ENCODE measurements around the gene GJB3.
"Not testable (repeated sequence)": the region's sequence is repeated elsewhere in the genome, so short reads cannot be mapped to it uniquely, and the experiment has no call there.

GJB3 gene

DNA sequence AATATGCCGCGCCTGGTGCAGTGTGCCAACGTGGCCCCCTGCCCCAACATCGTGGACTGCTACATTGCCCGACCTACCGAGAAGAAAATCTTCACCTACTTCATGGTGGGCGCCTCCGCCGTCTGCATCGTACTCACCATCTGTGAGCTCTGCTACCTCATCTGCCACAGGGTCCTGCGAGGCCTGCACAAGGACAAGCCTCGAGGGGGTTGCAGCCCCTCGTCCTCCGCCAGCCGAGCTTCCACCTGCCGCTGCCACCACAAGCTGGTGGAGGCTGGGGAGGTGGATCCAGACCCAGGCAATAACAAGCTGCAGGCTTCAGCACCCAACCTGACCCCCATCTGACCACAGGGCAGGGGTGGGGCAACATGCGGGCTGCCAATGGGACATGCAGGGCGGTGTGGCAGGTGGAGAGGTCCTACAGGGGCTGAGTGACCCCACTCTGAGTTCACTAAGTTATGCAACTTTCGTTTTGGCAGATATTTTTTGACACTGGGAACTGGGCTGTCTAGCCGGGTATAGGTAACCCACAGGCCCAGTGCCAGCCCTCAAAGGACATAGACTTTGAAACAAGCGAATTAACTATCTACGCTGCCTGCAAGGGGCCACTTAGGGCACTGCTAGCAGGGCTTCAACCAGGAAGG is 4.3 kb downstream of the GJB3 start:
- no peak for DNase-seq (ENCODE audit: low read depth in 2 of 3, low spot score in 1 of 3)

DNA sequence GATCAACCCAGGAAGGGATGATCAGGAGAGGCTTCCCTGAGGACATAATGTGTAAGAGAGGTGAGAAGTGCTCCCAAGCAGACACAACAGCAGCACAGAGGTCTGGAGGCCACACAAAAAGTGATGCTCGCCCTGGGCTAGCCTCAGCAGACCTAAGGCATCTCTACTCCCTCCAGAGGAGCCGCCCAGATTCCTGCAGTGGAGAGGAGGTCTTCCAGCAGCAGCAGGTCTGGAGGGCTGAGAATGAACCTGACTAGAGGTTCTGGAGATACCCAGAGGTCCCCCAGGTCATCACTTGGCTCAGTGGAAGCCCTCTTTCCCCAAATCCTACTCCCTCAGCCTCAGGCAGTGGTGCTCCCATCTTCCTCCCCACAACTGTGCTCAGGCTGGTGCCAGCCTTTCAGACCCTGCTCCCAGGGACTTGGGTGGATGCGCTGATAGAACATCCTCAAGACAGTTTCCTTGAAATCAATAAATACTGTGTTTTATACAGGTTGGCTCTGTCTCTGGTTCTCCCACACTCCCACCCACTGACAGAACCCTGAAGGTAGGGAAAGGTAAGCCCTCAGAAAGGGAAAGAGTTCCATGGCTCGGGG is 5.0 kb downstream of the GJB3 start:
- no peak for DNase-seq (ENCODE audit: low read depth in 2 of 3, low spot score in 1 of 3)

DNA sequence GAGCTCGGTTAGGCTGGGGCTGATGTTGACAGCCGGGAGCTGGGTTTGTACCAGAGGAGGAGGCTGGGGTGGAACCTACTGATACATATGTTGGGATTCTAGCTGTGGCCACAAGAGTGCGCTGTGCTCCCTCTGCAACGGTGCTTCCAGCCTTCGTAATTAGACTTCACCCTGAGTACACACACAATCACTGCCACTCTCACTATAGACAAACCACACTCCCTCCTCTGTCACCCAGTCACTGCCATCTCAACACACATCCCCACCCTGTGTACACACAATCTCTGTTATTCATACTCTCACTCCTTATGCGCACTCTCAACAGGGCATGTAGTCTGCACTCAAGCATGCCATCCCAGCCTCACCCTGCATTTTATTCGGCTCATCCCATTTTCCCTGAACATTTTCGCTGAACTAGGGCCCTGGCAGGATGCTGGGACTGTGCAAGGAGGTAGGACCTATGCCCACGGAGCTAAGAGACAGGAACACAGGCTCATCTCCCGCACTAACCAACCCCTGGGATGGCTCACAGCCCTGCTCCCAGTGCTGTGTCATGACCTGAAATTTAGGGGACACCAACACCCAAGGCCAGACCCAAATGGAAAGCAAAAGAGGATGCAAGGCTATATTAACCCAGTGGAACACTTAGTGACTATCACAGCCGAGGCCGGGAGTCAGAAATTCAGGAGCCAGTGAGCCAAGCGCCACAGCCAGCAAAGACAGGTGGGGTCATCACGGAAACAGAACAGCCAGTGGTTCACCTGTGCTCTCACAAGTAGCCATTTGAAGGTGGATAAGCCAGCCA is 5.7 kb downstream of the GJB3 start:
- peak; percentile 50 to 64 (median 58) for DNase-seq (ENCODE audit: low read depth in 2 of 3, low spot score in 1 of 3)

DNA sequence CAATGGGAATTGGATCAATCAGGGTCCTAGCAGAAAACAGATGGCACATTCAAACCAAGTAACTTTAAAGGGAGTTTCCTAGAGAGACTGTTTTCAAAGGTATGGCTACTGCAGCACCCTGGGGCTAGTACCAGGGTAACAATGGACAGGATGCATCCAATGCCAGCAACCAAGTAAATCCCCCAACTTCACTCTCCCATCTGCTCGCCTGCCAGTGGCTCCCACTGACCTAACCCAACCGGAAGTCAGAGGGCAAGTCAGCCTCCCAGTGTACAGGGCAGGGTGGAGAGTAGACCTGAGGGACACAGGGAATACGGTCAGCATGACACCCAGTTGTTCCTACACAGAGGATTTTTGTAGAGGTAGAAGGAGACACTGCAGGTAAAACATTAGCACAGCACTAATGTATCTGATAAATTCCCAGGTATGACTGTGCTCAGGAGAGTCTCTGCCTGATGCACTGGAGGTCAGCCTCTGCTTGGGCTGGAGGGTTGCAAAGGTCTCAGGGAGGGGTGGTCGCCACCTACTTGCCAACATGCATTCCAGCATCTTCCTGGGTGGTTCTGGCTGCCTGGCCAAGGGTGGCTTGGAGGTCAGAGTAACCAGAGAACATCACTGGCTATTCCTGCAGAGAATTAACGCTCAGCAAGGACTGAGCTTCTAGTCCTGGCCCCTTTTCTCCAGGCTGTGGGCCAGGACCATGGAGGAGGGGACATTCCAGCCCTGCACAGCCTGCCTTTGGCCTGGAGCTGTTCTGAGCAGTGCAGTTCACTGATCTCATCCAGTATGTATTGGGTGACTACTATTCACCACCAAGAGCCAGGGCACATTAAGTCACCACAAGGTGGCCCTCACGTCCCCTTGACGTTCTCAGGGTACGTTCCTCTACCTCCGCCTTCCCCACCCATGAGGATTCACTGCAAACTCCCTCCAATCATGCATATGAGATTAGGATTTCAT is 6.7 kb downstream of the GJB3 start:
- no peak for DNase-seq (ENCODE audit: low read depth in 2 of 3, low spot score in 1 of 3)

DNA sequence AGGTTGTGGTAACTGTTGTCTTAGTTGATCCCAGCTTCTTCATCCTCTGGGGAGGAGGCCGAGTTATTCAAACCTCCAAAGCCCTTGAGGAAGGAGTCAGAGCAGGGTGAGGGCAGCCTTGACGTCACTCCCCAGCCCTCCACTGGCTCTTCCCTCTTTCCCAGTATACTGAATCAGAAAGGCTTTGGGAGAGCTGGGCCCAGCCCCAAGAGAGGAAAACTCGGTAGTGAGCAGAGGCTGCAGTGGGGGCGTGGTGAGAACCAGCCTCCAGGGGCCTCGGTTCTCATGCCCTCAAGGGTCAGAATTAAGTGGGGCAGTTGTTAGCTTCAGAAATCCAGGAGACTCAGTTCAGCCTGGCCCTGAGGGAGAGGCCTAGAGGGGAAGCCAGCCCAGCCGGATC is 10.0 kb downstream of the GJB3 start:
- no peak for DNase-seq (ENCODE audit: low read depth in 2 of 3, low spot score in 1 of 3)

DNA sequence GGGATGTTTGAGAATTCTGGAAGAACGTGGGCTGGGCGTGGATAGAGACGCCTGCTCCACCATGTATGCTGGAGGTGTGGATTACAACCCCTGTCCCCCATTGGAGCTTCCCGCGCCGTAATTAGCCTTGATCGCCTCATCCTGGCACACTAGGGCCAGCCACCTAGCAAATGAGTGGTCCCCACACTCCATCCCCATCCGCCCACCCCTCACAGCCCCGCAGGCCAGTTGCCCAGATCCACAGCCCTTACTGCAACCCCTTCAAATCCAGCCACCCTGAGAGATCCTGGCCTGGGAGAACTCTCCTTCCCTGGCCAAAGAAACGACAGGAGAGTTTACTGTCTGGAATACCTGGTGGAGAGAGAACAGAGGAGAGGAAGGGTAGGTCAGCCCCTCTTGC is 11.4 kb downstream of the GJB3 start:
- no peak for DNase-seq (ENCODE audit: low read depth in 2 of 3, low spot score in 1 of 3)

DNA sequence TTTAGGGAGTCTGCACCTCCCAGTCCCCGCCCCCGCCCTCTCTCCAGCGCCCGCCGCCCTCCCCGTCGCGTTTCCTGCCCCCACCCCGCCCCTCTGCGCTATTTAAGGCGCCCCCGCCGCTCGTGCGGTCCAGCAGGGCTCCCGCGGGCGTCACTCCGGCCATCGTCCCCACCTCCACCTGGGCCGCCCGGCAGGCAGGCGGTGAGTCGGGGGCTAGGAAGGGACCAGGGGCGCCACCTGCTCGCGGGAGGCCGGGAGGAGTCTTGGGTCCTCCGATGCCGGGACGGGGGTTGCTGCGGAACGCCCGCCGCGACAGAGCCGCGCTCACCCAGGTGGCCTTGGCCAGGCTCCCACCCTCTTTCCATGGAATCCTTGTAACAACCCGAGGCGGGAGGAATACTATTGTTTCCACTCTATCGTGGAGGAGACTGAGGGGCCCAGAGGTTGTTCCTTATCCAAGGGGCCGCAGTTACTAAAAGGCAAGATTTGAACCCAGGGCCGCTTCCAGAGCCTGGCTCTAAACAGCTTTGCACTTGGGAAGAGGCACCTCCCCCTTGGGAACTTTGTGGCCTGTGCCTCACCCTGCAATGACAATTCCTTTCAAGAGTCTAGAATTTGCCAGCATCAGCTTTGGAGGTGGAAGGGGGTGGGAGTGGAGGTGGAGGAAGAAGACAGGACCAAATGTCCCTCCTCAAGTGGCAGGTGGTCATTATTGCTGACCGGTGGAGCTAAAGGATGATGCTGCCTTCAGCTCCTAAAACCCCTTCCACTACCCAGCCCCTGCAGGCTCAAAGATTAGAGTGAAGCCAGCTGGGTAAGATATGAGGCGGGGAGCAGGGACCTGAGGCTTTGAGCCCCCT is 12.1 kb downstream of the GJB3 start, which contains the start of gene GJA4:
TSS of gene GJA4 (plus strand) at position 132 of the 860 bp plus-strand sequence. CDS start 1,215 bp downstream, outside the sequence.
- DNase-seq (ENCODE audit: low read depth in 2 of 3, low spot score in 1 of 3): no peak

DNA sequence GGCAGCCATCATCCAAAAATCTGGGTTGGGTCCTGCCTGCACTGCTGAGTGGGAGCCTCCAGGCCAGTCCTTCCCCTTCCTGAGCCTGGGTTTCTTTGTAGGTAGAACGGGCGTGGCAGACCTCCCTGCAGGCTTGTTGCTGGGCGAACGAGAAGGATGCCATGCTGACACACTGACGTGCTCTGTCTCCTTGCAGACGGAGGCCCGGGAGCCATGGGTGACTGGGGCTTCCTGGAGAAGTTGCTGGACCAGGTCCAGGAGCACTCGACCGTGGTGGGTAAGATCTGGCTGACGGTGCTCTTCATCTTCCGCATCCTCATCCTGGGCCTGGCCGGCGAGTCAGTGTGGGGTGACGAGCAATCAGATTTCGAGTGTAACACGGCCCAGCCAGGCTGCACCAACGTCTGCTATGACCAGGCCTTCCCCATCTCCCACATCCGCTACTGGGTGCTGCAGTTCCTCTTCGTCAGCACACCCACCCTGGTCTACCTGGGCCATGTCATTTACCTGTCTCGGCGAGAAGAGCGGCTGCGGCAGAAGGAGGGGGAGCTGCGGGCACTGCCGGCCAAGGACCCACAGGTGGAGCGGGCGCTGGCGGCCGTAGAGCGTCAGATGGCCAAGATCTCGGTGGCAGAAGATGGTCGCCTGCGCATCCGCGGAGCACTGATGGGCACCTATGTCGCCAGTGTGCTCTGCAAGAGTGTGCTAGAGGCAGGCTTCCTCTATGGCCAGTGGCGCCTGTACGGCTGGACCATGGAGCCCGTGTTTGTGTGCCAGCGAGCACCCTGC is 13.2 kb downstream of the GJB3 start:
- no peak for DNase-seq (ENCODE audit: low read depth in 2 of 3, low spot score in 1 of 3)

DNA sequence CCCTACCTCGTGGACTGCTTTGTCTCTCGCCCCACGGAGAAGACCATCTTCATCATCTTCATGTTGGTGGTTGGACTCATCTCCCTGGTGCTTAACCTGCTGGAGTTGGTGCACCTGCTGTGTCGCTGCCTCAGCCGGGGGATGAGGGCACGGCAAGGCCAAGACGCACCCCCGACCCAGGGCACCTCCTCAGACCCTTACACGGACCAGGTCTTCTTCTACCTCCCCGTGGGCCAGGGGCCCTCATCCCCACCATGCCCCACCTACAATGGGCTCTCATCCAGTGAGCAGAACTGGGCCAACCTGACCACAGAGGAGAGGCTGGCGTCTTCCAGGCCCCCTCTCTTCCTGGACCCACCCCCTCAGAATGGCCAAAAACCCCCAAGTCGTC is 13.8 kb downstream of the GJB3 start:
- no peak for DNase-seq (ENCODE audit: low read depth in 2 of 3, low spot score in 1 of 3)

DNA sequence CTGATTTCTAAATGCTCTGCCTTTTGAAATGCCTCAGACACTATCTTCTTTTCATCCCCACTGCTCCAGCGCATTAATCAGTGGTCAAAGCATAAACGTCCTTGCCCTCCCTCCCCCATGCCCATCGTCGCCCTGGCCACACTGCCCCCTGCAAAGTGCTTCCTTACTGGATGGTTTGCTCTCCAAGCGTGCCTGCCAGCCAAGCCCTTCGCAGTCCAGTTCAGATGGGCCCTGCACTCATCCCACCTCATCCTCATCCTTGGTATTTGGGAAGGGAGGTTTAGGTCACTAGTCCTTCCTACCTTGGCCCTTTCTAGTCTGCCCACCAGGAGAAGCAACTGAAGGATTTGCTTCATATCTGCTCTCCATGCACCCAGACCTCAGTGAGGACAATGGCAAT is 14.9 kb downstream of the GJB3 start:
- DNase-seq (ENCODE audit: low read depth in 2 of 3, low spot score in 1 of 3): no peak

DNA sequence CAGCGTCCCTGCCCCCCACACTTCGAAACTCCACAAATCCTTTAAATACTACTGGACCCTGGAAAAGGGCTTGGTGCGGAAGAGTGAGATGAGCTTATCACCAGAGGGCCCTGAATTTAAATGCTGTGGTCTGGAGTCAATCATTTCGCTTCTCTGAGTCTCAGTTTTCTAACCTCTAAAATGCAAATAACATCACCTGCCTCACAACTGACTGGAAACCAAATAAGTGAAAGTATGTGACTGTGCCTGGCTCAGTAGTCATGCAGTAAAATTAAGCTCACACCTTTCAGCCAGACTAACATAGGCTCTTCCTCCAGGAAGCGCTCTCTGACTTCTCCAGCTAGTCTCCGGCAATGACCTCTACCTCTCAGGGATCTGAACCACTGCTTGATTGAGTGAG is 16.0 kb downstream of the GJB3 start:
- no peak for DNase-seq (ENCODE audit: low read depth in 2 of 3, low spot score in 1 of 3)

DNA sequence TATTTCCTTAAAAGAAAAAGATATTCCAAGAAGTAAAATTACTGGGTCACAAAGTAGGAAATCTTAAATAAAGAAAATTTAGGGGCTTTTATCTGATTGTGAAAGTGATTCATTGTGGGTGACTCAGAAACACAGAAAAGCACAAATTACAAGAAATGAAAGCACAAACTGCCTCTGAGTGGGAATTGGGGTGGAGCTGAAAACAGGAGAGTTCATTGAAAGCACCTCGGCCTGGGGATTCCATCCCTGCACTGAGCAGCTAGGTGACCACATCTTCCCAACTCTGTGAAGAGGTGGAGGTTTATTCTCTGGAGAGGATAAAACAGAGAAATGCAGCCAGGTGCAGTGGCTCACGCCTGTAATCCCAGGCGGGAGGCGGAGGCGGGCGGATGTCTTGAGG is 19.2 kb downstream of the GJB3 start:
- DNase-seq (ENCODE audit: low read depth in 2 of 3, low spot score in 1 of 3): peak in 2 of 3 donors; percentile 12 to 26

DNA sequence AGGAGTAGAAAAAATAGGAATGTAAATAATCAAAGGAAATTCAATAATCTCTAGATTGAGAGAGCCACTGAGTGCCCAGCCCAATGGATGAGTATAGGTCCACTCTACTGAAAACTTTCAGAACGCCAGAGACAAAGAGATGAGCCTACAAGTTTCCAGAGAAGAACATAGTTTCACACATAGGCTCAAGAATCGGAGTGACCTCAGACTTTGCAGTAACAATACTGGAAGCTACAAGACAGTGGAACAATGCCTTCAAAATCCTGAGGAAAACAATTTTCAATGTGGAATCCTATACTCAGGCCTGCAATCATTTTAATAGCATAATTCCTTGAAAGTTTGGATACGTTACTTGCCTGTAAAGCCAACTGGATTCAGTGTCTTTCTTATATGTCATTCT is 22.8 kb downstream of the GJB3 start:
- DNase-seq (ENCODE audit: low read depth in 2 of 3, low spot score in 1 of 3): no peak

DNA sequence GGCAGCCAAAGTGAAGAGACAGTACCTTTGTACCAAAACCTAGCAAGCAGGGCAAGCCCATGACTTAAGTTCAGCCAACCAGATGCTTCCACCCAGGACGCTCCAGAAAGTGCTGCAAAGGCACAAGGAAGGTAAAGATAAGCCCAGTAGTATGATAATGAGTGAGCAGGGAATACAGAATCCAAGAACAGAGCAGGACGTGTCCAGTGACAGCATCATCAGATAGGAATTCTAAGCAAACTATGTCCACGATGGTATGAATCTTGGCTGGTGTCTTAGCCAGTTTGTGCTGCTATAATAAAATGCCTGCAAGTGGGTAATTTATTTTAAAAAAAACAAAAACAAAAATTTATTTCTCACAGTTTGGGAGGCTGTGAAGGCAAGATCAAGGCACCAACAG is 25.4 kb downstream of the GJB3 start:
- DNase-seq (ENCODE audit: low read depth in 2 of 3, low spot score in 1 of 3): no peak

DNA sequence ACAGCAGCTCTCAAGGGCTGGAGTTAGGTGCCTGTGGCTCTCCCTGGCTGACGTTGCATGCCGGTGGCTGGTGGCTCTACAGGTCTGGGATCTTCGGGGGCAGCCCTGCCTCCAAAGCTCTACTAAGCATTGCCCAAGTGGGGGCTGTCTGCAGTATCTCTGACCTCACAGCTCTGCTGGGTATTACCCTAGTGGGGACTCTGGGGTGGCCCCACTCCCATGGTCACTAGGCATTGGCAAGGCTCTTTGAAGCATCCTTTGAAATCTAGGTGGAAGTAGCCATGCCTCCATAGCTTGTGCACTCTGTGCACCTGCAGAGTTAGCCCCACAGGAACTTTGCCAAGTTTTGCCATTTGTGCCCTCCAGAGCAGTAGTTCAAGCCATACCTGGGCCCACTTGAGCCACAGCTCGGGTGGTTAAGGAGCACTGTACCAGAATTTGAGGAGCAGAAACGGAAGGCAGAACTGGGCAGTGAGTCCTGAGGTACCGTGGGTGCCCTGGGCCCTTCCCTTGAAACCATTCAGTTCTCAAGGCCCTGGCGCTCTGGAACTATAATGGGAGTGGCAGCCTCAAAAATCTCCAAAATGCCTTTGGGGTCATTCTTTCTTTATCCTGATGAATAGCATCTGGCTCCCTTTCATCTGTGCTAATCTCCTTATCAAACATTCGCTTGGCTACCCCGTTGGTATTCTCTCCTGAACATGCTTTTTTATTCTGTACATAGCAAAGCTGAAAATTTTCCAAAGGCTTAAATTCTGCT is 27.2 kb downstream of the GJB3 start:
- no peak for DNase-seq (ENCODE audit: low read depth in 2 of 3, low spot score in 1 of 3)

DNA sequence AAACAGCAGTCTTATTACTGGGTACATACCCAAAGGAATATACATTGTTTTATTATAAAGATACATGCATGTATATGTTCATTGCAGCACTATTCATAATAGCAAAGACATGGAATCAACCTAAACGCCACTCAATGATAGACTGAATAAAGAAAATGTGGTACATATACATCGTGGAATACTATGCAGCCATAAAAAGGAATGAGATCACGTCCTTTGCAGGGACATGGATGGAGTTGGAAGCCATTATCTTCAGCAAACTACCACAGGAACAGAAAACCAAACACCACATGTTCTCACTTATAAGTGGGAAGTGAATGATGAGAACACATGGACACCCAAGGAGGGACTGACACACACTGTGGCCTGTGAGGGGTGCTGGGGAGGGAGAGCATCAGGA is 29.8 kb downstream of the GJB3 start:
- DNase-seq (ENCODE audit: low read depth in 2 of 3, low spot score in 1 of 3): not testable (repeated sequence)

DNA sequence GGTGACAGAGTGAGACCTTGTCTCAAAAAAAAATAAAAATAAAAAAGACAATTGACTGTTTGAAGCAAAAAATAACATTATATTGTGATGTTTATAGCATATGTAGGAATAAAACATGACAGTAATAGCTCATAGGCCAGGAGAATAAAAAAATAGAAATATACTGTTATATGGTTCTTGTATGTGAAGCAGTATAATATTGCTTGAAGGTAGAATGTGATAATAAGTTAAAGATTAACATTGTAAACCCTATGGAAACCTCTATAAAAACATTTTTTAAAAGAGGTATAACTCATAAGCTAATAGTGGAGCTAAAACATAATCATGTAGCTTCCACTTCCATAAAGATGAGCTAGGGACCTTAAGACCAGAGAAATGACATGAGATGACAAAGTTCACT is 35.3 kb downstream of the GJB3 start:
- no peak for DNase-seq (ENCODE audit: low read depth in 2 of 3, low spot score in 1 of 3)

DNA sequence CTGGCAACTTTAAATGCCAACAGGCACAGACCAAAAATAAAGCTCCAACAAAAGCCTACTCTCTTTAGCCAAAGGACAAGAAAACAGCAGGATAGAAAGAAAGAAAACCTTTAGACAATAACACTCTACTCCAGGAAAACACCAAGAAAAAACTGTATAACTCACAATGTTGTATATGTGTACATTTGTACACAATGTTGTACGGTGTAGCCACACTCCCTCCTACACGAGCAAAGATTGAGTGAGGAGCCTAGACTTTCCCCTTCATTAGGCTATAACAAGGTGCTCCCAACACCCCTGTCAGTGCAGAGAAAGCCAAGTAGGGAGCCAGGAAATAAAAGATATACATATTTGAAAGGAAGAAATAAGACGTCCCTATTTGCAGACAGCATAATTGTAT is 35.8 kb downstream of the GJB3 start:
- no peak for DNase-seq (ENCODE audit: low read depth in 2 of 3, low spot score in 1 of 3)

DNA sequence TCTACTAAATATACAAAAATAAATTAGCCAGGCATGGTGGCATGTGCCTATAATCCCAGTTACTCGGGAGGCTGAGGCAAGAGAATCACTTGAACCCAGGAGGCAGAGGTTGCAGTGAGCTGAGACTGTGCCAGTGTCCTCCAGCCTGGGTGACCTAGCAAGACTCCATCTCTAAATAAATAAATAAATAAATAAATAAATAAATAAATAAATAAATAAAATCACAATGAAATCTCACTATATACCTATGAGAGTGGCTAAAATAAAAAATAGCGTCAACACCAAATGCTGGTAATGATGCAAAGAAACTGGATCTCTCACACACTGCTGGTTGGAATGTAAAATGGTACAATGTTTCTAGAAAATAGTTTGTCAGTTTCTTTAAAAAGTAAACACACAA is 37.8 kb downstream of the GJB3 start:
- DNase-seq (ENCODE audit: low read depth in 2 of 3, low spot score in 1 of 3): not testable (repeated sequence)
